GM12878 (cell line): ENCODE data around the gene C6orf89. TPM values are rescaled to one million over a fixed set of nuclear protein-coding genes. Genes with fewer than 3 reads are reported as not detected.

Experiments
- ATAC-seq: fragments of 200-7000 bp; cut with Tn5 transposase; 3 replicates; pipeline ENCODE4 v1.9.1; 2020; ENCODE audit warnings: mild to moderate bottlenecking, moderate library complexity
- BruUV-seq: library from RNA; stranded (reverse); fragments of 400-500 nt; replicated peaks from 2 replicates; lab custom pipeline; 2021; lab: Mats Ljungman, UMichigan
- CTCF ChIA-PET: fragments of 300-600 bp; sonication (Branson Sonifier 250); formaldehyde crosslinking; extraction: SDS; loops from one replicate; lab custom pipeline; 2021; ENCODE audit warnings: inconsistent platforms; lab: Yijun Ruan, JAX
- POLR2A ChIA-PET: fragments of 350-600 bp; formaldehyde crosslinking; extraction: SDS; loops from one replicate; lab custom pipeline; 2021; ENCODE audit warnings: inconsistent platforms; lab: Charles Lee
- RAD21 ChIA-PET: fragments of 300-600 bp; sonication (Branson Sonifier 250); formaldehyde crosslinking; loops from one replicate; lab custom pipeline; 2023; ENCODE audit warnings: antibody characterized with exemption; ENCODE audit not compliant: unreplicated experiment; lab: Charles Lee
- SMC1A ChIA-PET: fragments of 300-600 bp; sonication (Branson Sonifier 250); formaldehyde crosslinking; loops from one replicate; lab custom pipeline; 2023; ENCODE audit not compliant: unreplicated experiment, uncharacterized antibody; lab: Charles Lee
- DNase-seq: peaks from one replicate; pipeline ENCODE4 v3.0.0-alpha.2; 2011; ENCODE audit warnings: low read depth, low spot score
- FAIRE-seq: peaks from 3 replicates; lab custom pipeline; 2011; peaks lifted over from hg19 to GRCh38; lab: Jason Lieb, UNC
- H2AFZ ChIP-seq: 2 replicates; pipeline ENCODE4 v1.6.0; 2011; ENCODE audit warnings: low read depth, low read length, control low read depth; ENCODE audit not compliant: control insufficient read depth
- H3K27ac ChIP-seq: 2 replicates; pipeline ENCODE4 v1.5.1; 2011; ENCODE audit warnings: control low read depth; ENCODE audit not compliant: control insufficient read depth, insufficient read depth
- H3K27me3 ChIP-seq, 2 experiments: replicated peaks in 1 of 2; 2 replicates each; pipeline versions ENCODE4 v1.6.0 to v1.6.1; 2011; ENCODE audit warnings: low read length in 1 of 2; ENCODE audit not compliant: control insufficient read depth in 2 of 2, insufficient read depth in 2 of 2
- H3K36me3 ChIP-seq, 2 experiments: 2 replicates each; pipeline ENCODE4 v1.5.1; 2011; ENCODE audit warnings: low read length in 1 of 2; ENCODE audit not compliant: control insufficient read depth in 2 of 2, insufficient read depth in 2 of 2
- H3K4me1 ChIP-seq: 2 replicates; pipeline ENCODE4 v1.6.1; 2011; ENCODE audit warnings: mild to moderate bottlenecking, low read length, moderate library complexity, mixed read lengths; ENCODE audit not compliant: control insufficient read depth, insufficient read depth
- H3K4me2 ChIP-seq: 2 replicates; pipeline ENCODE4 v1.6.0; 2011; ENCODE audit warnings: control low read depth; ENCODE audit not compliant: control insufficient read depth, insufficient read depth
- H3K4me3 ChIP-seq: fragments of 200-600 bp; sonication (generic); 2 replicates; pipeline ENCODE4 v1.5.1; 2016
- H3K79me2 ChIP-seq: 2 replicates; pipeline ENCODE4 v1.6.0; 2011; ENCODE audit warnings: low read length; ENCODE audit not compliant: control insufficient read depth, insufficient read depth
- H3K9ac ChIP-seq: 2 replicates; pipeline ENCODE4 v1.8.0; 2011; ENCODE audit warnings: low read length, control low read depth, mixed read lengths; ENCODE audit not compliant: control insufficient read depth, insufficient read depth
- H3K9me3 ChIP-seq: replicated peaks from 3 replicates; pipeline ENCODE4 v1.5.1; 2011; ENCODE audit warnings: mild to moderate bottlenecking, low read length; ENCODE audit not compliant: control insufficient read depth, insufficient read depth
- H4K20me1 ChIP-seq: 2 replicates; pipeline ENCODE4 v1.6.0; 2011; ENCODE audit not compliant: control insufficient read depth, insufficient read depth
- CBX5 ChIP-seq: sonication (generic); IDR thresholded peaks from 2 replicates; pipeline ENCODE4 v1.6.1; 2016; ENCODE audit warnings: low read depth, moderate library complexity, mild to moderate bottlenecking, inconsistent platforms
- CHD1 ChIP-seq: IDR thresholded peaks from 2 replicates; pipeline ENCODE4 v1.6.1; 2012; ENCODE audit warnings: low read depth, low read length, improper control_type of control experiment
- FOXK2 ChIP-seq: fragments of 450-650 bp; IDR thresholded peaks from 2 replicates; pipeline ENCODE4 v1.6.1; 2017; ENCODE audit warnings: mild to moderate bottlenecking, moderate library complexity
- IKZF1 ChIP-seq: fragments of 450-650 bp; conservative IDR thresholded peaks from 2 replicates; pipeline ENCODE4 v1.6.1; 2017; ENCODE audit warnings: antibody characterized with exemption, mild to moderate bottlenecking
- KAT2A ChIP-seq: conservative IDR thresholded peaks from 2 replicates; pipeline ENCODE4 v1.6.1; 2011; ENCODE audit warnings: low read depth, low read length; ENCODE audit not compliant: control insufficient read depth
- KDM1A ChIP-seq: fragments of 200-600 bp; sonication (generic); IDR thresholded peaks from 2 replicates; pipeline ENCODE4 v1.6.1; 2016; ENCODE audit warnings: borderline replicate concordance
- PML ChIP-seq: IDR thresholded peaks from 2 replicates; pipeline ENCODE4 v1.6.1; 2012; ENCODE audit warnings: low read length, inconsistent platforms
- STAT1 ChIP-seq: fragments of 450-650 bp; conservative IDR thresholded peaks from 2 replicates; pipeline ENCODE4 v1.6.1; 2014; ENCODE audit warnings: antibody characterized with exemption, mild to moderate bottlenecking
- STAT3 ChIP-seq: IDR thresholded peaks from 2 replicates; pipeline ENCODE4 v1.6.1; 2011; ENCODE audit warnings: low read depth, low read length, improper control_type of control experiment
- SUPT20H ChIP-seq: IDR thresholded peaks from 2 replicates; pipeline ENCODE4 v1.6.1; 2011; ENCODE audit warnings: low read depth, mild to moderate bottlenecking, low read length, moderate library complexity, borderline replicate concordance; ENCODE audit not compliant: control insufficient read depth
- TBL1XR1 ChIP-seq: IDR thresholded peaks from 2 replicates; pipeline ENCODE4 v1.6.1; 2012; ENCODE audit warnings: low read depth, low read length, improper control_type of control experiment
- ZNF384 ChIP-seq: IDR thresholded peaks from 2 replicates; pipeline ENCODE4 v1.6.1; 2012; ENCODE audit warnings: low read depth, mild to moderate bottlenecking, low read length, improper control_type of control experiment, borderline replicate concordance
- WGBS: methylation state at CpG from one replicate; pipeline ENCODE4 v1.1.6; 2016; ENCODE audit warnings: low lambda C conversion rate; ENCODE audit not compliant: insufficient replicate concordance, insufficient coverage; ENCODE audit errors: missing lambda C conversion rate; 5-methylcytosine and 5-hydroxymethylcytosine counted together
- in situ Hi-C: fragments of 300-500 bp; cut with MboI; formaldehyde crosslinking; loops from 9 replicates; pipeline ENCODE4 v1.14.3; 2018; ENCODE audit warnings: mixed read lengths
- intact Hi-C: fragments of 100-400 bp; cut with micrococcal nuclease; formaldehyde crosslinking; loops from one replicate; pipeline ENCODE4 v1.14.2; 2022; ENCODE audit not compliant: unreplicated experiment
- polyA plus RNA-seq, 11 experiments: library from polyadenylated mRNA; depleted of rRNA in 4 of 11; unstranded in 6 of 11; stranded (reverse) in 5 of 11; fragments of >200 nt; fragmentation: Nextera tagmentation in 4 of 11; fragmentation: Illumina TruSeq in 1 of 11; extraction: Ambion mirVana in 4 of 11; extraction: Trizol in 1 of 11; gene quantifications; 1 replicate in 1 of 11; 2 replicates in 10 of 11; pipeline versions ENCODE4 v1.2.1 to v1.2.3, GENCODE V29; 2011 to 2016; ENCODE audit warnings: inconsistent platforms in 2 of 11, missing spikeins in 2 of 11, low read depth in 1 of 11
- total RNA-seq, 4 experiments: library from RNA; depleted of rRNA in 3 of 4; stranded (reverse); fragments of >200 nt in 3 of 4; fragmentation: Illumina TruSeq in 1 of 4; extraction: Trizol in 1 of 4; gene quantifications; 2 replicates each; pipeline versions ENCODE4 v1.2.1 to v1.2.3, GENCODE V29; 2013 to 2021
- TF ChIP-seq, protein P1 (sequence below): IDR thresholded peaks from 2 replicates; pipeline ENCODE4 v1.6.1; 2012; ENCODE audit warnings: low read depth, low read length, improper control_type of control experiment
- TF ChIP-seq, protein P2 (sequence below): fragments of 450-650 bp; IDR thresholded peaks from 2 replicates; pipeline ENCODE4 v1.6.1; 2016; ENCODE audit warnings: mild to moderate bottlenecking

The C6orf89 gene
- total and polyA plus RNA-seq, 10 of the 15 experiments (the other 5 are each of a cell fraction or from before 2014, with no cell fraction given) = 10.8 to 42.7 (median 28.6) TPM

DNA sequence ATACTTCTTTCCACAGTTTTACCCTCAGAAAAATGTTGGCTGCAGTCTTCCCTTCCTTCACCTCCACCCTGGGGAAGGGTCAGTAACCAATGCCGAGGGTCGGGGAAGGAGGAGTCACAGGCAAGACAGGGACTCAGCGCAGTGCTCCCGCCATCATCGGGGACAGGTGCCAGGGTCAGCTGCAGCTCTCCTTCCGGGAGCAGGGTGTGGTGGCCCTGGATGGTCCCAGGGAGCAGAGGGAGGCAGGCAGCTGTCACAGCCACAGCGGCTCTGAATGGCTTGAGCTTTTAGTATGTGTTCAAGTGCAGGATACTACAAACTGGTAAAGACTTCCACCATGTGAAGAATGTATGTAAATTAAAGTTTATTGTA is 42.8 kb downstream of the C6orf89 start (continued):
- TF ChIP-seq FOXK2 (no peak), PML (no peak), CHD1 (no peak), SUPT20H (no peak), STAT1 (no peak), KAT2A (no peak), TBL1XR1 (no peak)
- TF ChIP-seq, protein P1, sequence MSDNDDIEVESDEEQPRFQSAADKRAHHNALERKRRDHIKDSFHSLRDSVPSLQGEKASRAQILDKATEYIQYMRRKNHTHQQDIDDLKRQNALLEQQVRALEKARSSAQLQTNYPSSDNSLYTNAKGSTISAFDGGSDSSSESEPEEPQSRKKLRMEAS = no peak
- TF ChIP-seq, protein P2, sequence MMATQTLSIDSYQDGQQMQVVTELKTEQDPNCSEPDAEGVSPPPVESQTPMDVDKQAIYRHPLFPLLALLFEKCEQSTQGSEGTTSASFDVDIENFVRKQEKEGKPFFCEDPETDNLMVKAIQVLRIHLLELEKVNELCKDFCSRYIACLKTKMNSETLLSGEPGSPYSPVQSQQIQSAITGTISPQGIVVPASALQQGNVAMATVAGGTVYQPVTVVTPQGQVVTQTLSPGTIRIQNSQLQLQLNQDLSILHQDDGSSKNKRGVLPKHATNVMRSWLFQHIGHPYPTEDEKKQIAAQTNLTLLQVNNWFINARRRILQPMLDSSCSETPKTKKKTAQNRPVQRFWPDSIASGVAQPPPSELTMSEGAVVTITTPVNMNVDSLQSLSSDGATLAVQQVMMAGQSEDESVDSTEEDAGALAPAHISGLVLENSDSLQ = no peak

DNA sequence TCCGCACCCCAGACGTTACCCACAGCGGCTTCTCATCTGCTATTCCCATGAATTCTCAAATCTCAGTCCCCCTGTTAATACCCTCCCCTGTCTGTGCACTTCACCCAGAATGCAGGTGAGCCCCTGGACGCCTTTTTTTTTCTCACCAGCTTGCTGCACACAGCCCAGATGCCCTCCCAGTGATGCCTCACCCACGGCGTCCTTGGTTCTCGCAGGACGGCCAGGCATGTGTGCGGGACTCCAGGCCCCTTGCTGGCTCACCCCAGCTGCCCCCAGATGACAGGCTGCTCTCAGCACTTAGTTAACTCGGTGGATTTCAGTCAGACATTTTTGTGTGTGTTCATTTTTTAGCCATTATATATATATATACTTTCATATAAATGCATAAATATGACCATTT is 43.4 kb downstream of the C6orf89 start:
- 89% methylated on average over 10 of the region's 10 CpGs for WGBS
- in situ Hi-C loops (no loop called here), intact Hi-C loops (no loop called here)
- Histone ChIP-seq H2AFZ (no peak overlapping the region), H3K4me2 (no peak overlapping the region), H3K4me3 (no peak overlapping the region), H3K9ac (no peak overlapping the region), H3K27me3 (no peaks in the 10 kb centered on the region), H3K27ac (no peak overlapping the region), H3K79me2 (no peaks in the 10 kb centered on the region), H3K36me3 (peaks cover 0 to 1% of the 10 kb centered on the region in 2 experiments; a peak in 1 of 4 replicates), H3K4me1 (peaks cover 12% of the 10 kb centered on the region), H3K9me3 (no peaks in the 10 kb centered on the region), H4K20me1 (no peaks in the 10 kb centered on the region)
- ChIA-PET RAD21 (no interaction called here), SMC1A (no interaction called here), CTCF (no interaction called here), POLR2A (no interaction called here)
- TF ChIP-seq CBX5 (no peak), ZNF384 (no peak), IKZF1 (no peak), STAT3 (no peak), KDM1A (no peak), PML (no peak)
- no peak for ATAC-seq
- DNase-seq = no peak
- BruUV-seq = no TSS peak
- FAIRE-seq = no peak
